H9 (cell line): ENCODE data around the gene VPS26A. TPM values are rescaled to one million over a fixed set of nuclear protein-coding genes. Genes with fewer than 3 reads are reported as not detected.
A peak's percentile ranks its signal among the peaks of the same experiment; 100 is the strongest.

Source experiments
- DNase-seq: peaks from one replicate; pipeline ENCODE4 v3.0.0-alpha.2; 2017
- H2AFZ ChIP-seq: one replicate; pipeline ENCODE4 v1.6.1; 2013; ENCODE audit warnings: mild to moderate bottlenecking, low read length, control low read depth, moderate library complexity
- H2AK5ac ChIP-seq: 2 replicates; pipeline ENCODE4 v1.6.1; 2013; ENCODE audit warnings: low read length, control low read depth, mixed read lengths; ENCODE audit not compliant: insufficient read length
- H2BK120ac ChIP-seq: one replicate; pipeline ENCODE4 v1.6.1; 2013; ENCODE audit warnings: low read depth, mild to moderate bottlenecking, low read length, control low read depth, inconsistent platforms; ENCODE audit not compliant: poor library complexity, severe bottlenecking
- H2BK12ac ChIP-seq: 2 replicates; pipeline ENCODE4 v1.6.1; 2013; ENCODE audit warnings: low read length, control low read depth, mixed read lengths, low read depth; ENCODE audit not compliant: insufficient read length
- H2BK15ac ChIP-seq: 2 replicates; pipeline ENCODE4 v1.6.1; 2013; ENCODE audit warnings: low read depth, low read length, control low read depth
- H2BK20ac ChIP-seq: one replicate; pipeline ENCODE4 v1.6.1; 2013; ENCODE audit warnings: low read depth, mild to moderate bottlenecking, low read length, control low read depth, inconsistent platforms; ENCODE audit not compliant: poor library complexity, severe bottlenecking
- H2BK5ac ChIP-seq: 2 replicates; pipeline ENCODE4 v1.6.1; 2013; ENCODE audit warnings: low read length, control low read depth, mixed read lengths; ENCODE audit not compliant: insufficient read length
- H3K14ac ChIP-seq: 2 replicates; pipeline ENCODE4 v1.6.1; 2013; ENCODE audit warnings: low read length, control low read depth; ENCODE audit not compliant: insufficient read depth
- H3K18ac ChIP-seq: 2 replicates; pipeline ENCODE4 v1.6.1; 2013; ENCODE audit warnings: low read depth, mild to moderate bottlenecking, mixed read lengths, low read length, control low read depth; ENCODE audit not compliant: insufficient read length
- H3K23ac ChIP-seq: 2 replicates; pipeline ENCODE4 v1.6.1; 2013; ENCODE audit warnings: low read length, control low read depth, mixed read lengths, low read depth; ENCODE audit not compliant: insufficient read length
- H3K23me2 ChIP-seq: 2 replicates; pipeline ENCODE4 v1.6.1; 2013; ENCODE audit warnings: low read depth, mild to moderate bottlenecking, mixed read lengths, low read length, control low read depth; ENCODE audit not compliant: insufficient read length, poor library complexity, severe bottlenecking
- H3K27ac ChIP-seq: 2 replicates; pipeline ENCODE4 v1.5.1; 2013; ENCODE audit warnings: low read length, control low read depth, mixed read lengths, low read depth; ENCODE audit not compliant: insufficient read length
- H3K27me3 ChIP-seq: 2 replicates; pipeline ENCODE4 v1.6.1; 2013; ENCODE audit warnings: low read length, control low read depth, inconsistent platforms; ENCODE audit not compliant: insufficient read depth
- H3K4ac ChIP-seq: 2 replicates; pipeline ENCODE4 v1.6.1; 2013; ENCODE audit warnings: low read depth, mild to moderate bottlenecking, control low read depth, inconsistent platforms, low read length, moderate library complexity
- H3K4me1 ChIP-seq: 2 replicates; pipeline ENCODE4 v1.6.1; 2013; ENCODE audit warnings: low read length, control low read depth, inconsistent platforms; ENCODE audit not compliant: insufficient read depth
- H3K4me2 ChIP-seq: 2 replicates; pipeline ENCODE4 v1.6.1; 2013; ENCODE audit warnings: low read length, control low read depth, mixed read lengths; ENCODE audit not compliant: insufficient read length, insufficient read depth
- H3K56ac ChIP-seq: 2 replicates; pipeline ENCODE4 v1.6.1; 2013; ENCODE audit warnings: low read depth, mild to moderate bottlenecking, mixed read lengths, low read length, control low read depth; ENCODE audit not compliant: insufficient read length
- H3K79me1 ChIP-seq: 2 replicates; pipeline ENCODE4 v1.6.1; 2013; ENCODE audit warnings: low read depth, mild to moderate bottlenecking, moderate library complexity, low read length, control low read depth, inconsistent platforms; ENCODE audit not compliant: insufficient read depth, poor library complexity, severe bottlenecking
- H3K79me2 ChIP-seq: 2 replicates; pipeline ENCODE4 v1.6.1; 2013; ENCODE audit warnings: low read length, control low read depth, inconsistent platforms; ENCODE audit not compliant: insufficient read depth
- H3K9ac ChIP-seq: 2 replicates; pipeline ENCODE4 v1.6.1; 2013; ENCODE audit warnings: low read length, control low read depth, mixed read lengths; ENCODE audit not compliant: insufficient read length; ENCODE audit errors: extremely low read depth
- H3K9me3 ChIP-seq: one replicate; pipeline ENCODE4 v1.6.1; 2013; ENCODE audit warnings: low read depth, low read length, inconsistent platforms; ENCODE audit not compliant: control insufficient read depth
- H3T11ph ChIP-seq: one replicate; pipeline ENCODE4 v1.6.1; 2013; ENCODE audit warnings: mild to moderate bottlenecking, low read length, control low read depth, inconsistent platforms
- H4K20me1 ChIP-seq: one replicate; pipeline ENCODE4 v1.6.1; 2013; ENCODE audit not compliant: control insufficient read depth, insufficient read length, insufficient read depth
- H4K5ac ChIP-seq: 2 replicates; pipeline ENCODE4 v1.6.1; 2013; ENCODE audit warnings: low read depth, mild to moderate bottlenecking, mixed read lengths, low read length, control low read depth; ENCODE audit not compliant: insufficient read length
- H4K8ac ChIP-seq: replicated peaks from 2 replicates; pipeline ENCODE4 v1.6.1; 2013; ENCODE audit warnings: low read length, control low read depth, mixed read lengths, low read depth; ENCODE audit not compliant: insufficient read length
- H4K91ac ChIP-seq: 2 replicates; pipeline ENCODE4 v1.6.1; 2013; ENCODE audit warnings: low read depth, mild to moderate bottlenecking, moderate library complexity, mixed read lengths, low read length, control low read depth; ENCODE audit not compliant: insufficient read length
- H3K27ac Mint-ChIP-seq, 3 experiments: 2 replicates in 2 of 3; 3 replicates in 1 of 3; pipeline ENCODE4 v1.8.0; 2020 to 2021; ENCODE audit warnings: mixed read lengths in 3 of 3, mild to moderate bottlenecking in 1 of 3, moderate library complexity in 1 of 3
- H3K27me3 Mint-ChIP-seq: 2 replicates; pipeline ENCODE4 v1.8.0; 2021; ENCODE audit warnings: low read depth, mild to moderate bottlenecking, moderate library complexity, mixed read lengths
- H3K36me3 Mint-ChIP-seq, 3 experiments: 2 replicates in 2 of 3; 3 replicates in 1 of 3; pipeline ENCODE4 v1.8.0; 2020 to 2021; ENCODE audit warnings: low read depth in 3 of 3, mixed read lengths in 3 of 3; ENCODE audit not compliant: insufficient read depth in 1 of 3
- H3K4me1 Mint-ChIP-seq, 2 experiments: 2 replicates each; pipeline ENCODE4 v1.8.0; 2020; ENCODE audit warnings: mixed read lengths in 2 of 2
- H3K4me3 Mint-ChIP-seq, 2 experiments: 2 replicates in 1 of 2; 3 replicates in 1 of 2; pipeline ENCODE4 v1.8.0; 2020 to 2021; ENCODE audit warnings: mild to moderate bottlenecking in 2 of 2, mixed read lengths in 2 of 2, moderate library complexity in 1 of 2
- H3K9me3 Mint-ChIP-seq, 2 experiments: 2 replicates in 1 of 2; 3 replicates in 1 of 2; pipeline ENCODE4 v1.8.0; 2020; ENCODE audit warnings: mild to moderate bottlenecking in 2 of 2, mixed read lengths in 2 of 2, moderate library complexity in 1 of 2
- CTCF ChIP-seq: fragments of 200-600 bp; sonication (generic); conservative IDR thresholded peaks from 3 replicates; pipeline ENCODE4 v1.8.0; 2021; ENCODE audit warnings: antibody characterized with exemption, mild to moderate bottlenecking
- WGBS: extraction: QIAGEN DNeasy Blood & Tissue Kit; methylation state at CpG from one replicate; pipeline ENCODE4 v1.1.7; 2013; ENCODE audit warnings: missing lambda C conversion rate, low lambda C conversion rate, mixed read lengths; ENCODE audit not compliant: insufficient read length; ENCODE audit errors: extremely low coverage; 5-methylcytosine and 5-hydroxymethylcytosine counted together
- total RNA-seq: library from RNA; stranded (reverse); gene quantifications from 2 replicates; pipeline ENCODE4 v1.2.1, GENCODE V29; 2021

VPS26A gene
- total RNA-seq, 1 experiment from 2014 or later, result 41.8 TPM

GRCh38 chr10:69182005-69182404, 58.0 kb downstream of the VPS26A start:
- Mint-ChIP-seq H3K36me3 (peaks cover 6 to 32% (median 23%) of the 10 kb centered on the region in 3 experiments; a peak in 5 of 7 replicates), H3K27ac (no peak overlapping the region), H3K4me1 (peaks cover 8 to 13% of the 10 kb centered on the region in 2 experiments), H3K4me3 (peak overlapping the region in 1 of 2 experiments; percentile 24; a peak in 1 of 5 replicates), H3K9me3 (no peaks in the 10 kb centered on the region), H3K27me3 (no peaks in the 10 kb centered on the region)
- Histone ChIP-seq H2BK15ac (no peak overlapping the region), H3K9ac (no peak overlapping the region), H2BK12ac (no peak overlapping the region), H4K91ac (no peak overlapping the region), H2BK120ac (no peak overlapping the region), H2AFZ (no peak overlapping the region), H2BK20ac (no peak overlapping the region), H2AK5ac (no peak overlapping the region), H3K23ac (no peak overlapping the region), H4K5ac (no peak overlapping the region), H3K27me3 (no peaks in the 10 kb centered on the region), H3K4ac (no peak overlapping the region), H3T11ph (no peak overlapping the region), H3K4me1 (no peaks in the 10 kb centered on the region), H3K79me2 (peaks cover 23% of the 10 kb centered on the region; the same call in 1 of the 2 replicates), H3K4me2 (no peak overlapping the region), H2BK5ac (no peak overlapping the region), H3K14ac (no peak overlapping the region), H4K20me1 (no peaks in the 10 kb centered on the region), H3K56ac (no peak overlapping the region), H3K9me3 (no peaks in the 10 kb centered on the region), H3K18ac (no peak overlapping the region), H3K23me2 (peaks cover 5% of the 10 kb centered on the region), H3K27ac (no peak overlapping the region), H3K79me1 (peaks cover 15% of the 10 kb centered on the region), H4K8ac (no peak overlapping the region)
- WGBS, result no CpG with 5 or more reads among the region's 4 CpGs
- DNase-seq, result no peak
- TF ChIP-seq CTCF, result no peak
